HG02981 (cell line): ENCODE data around the gene DTD2.

ENCODE experiments used
- ATAC-seq: cut with Tn5 transposase; IDR thresholded peaks from one replicate; pipeline ENCODE4 v1.9.1; 2021; ENCODE audit warnings: mild to moderate bottlenecking, moderate library complexity; ENCODE audit not compliant: unreplicated experiment

Gene DTD2

DNA sequence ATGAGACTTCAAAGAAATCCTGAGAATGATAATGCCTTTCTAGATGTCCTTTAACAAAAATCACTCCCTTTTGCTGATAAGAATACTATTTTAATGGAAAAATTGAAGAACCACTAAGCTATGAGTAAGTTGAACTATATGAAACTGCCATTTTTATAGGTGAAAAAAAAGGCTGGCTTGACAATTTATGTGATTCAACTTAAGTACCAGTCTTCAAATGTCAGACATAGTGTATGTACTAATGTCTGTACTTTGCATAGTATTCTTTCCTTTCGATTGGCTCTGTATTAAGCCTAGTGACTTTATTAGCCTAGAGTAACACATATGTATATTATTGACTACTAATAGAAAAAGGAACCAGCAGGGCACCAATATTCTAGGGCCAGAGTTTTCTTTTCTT lies 48.9 kb downstream of the DTD2 start:
- no peak for ATAC-seq

DNA sequence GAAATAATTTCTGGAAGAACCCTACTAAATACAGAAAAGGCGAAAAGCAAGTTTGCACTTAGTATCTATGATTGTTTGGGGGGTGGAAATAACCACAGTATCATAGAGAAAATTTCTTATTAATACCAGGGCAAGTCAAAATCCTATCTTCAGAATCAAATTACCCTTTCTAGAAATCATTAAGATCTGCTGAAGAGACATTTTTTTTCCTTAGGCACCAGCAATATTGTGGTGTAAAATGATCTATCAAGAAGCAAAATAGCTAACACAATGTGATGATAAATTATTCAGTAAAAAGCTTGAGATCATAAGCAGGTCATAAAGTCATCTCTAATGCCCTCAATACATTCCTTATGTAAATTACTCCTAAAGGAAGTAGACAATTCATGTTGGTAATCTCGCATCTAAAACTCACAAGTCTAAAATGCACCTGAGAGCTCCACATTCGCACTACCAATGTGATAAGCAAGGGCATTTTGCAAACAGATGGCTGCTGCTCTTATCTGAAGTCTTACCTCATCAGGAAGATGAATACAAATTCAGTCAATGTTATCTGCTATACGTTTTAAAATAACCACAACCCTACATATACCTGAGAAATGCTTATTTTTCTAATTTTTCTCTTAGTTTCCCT lies 51.6 kb downstream of the DTD2 start:
- no peak for ATAC-seq

DNA sequence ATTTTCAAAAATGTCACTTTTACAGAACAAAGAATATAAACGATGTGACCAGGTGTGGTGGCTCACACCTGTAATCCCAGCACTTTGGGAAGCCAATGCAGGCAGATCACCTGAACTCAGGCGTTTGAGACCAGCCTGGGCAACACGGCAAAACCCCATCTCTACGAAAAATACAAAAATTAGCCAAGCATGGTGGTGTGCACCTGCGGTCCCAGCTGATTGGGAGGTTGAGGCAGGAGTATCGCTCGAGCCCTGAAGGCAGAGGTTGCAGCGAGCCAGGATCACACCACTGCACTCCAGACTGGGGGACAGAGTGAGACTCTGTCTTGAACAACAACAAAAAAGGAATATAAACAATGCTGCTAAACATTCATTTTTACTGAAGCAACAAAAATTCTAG lies 52.2 kb downstream of the DTD2 start:
- ATAC-seq = no peak

DNA sequence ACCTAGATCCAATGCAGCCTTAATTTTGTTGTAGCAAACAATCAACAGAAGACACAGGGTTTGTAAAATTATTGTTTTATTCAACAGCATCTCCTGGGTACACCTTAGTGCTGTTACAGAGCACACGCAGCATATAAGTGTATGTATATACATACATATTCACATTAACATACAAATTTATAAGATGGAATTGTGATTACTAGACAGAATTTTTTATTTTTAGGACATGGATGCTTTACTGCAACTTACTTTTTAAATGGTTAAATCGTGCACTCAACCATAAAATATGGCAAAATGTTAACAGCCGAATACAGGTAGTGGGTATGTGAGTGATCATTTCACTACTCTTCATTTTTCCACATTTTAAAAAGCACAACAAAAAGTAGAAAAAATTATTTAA lies 53.6 kb downstream of the DTD2 start:
- ATAC-seq = no peak

DNA sequence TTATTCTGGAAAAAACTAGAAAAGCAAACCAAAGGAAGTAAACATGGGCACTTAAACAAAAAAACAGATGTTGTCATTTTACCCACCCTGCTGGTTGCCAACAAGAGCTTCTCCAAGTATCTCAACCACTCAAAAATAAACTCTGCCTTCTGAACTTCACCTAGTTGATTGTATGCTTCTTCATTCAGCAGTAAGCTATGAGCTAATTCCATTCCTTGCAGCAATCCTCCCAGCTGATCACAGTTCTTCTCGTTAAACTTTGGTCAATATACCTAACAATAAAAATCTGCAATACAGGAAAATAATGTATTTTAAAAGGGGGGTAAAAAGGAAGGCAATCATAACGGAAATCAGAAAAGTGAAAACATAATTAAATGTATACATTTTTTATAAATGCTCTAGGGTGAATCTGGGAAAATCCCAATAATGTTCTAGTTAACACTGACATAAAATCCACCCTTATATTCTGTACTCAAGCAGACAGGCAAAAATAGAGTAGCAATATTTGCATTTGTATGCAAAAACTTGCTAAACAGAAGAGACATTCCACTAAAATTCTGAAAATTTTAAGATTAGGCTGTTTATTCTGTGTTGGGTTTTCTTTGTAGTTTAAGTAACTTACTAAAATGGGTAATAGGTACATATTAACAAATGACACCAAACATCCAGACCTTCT lies 54.4 kb downstream of the DTD2 start:
- ATAC-seq = no peak

DNA sequence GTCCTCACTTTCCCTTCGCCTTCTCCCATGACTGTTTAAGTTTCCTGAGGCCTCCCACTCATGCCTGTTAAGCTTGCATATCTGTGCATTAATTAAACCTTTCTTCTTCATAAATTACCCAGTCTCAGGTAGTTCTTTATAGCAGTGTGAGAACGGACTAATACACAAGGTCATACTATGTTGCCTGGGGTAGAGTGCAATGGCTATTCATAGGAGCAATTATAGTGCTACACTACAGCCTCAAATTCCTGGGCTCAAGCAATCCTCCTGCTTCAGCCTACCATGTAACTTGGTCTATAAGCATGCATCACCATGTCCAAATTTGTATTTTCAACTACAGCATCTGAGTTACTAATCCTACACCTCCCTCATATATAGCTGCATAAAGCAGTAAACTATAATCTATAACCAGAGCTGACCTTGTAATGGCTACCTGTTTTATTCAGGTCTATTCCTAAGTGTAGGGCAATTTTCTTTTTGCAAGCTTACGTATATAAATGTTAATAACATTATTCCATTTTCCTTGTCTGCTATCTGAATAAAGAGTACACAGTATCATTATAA lies 55.9 kb downstream of the DTD2 start:
- ATAC-seq = no peak

DNA sequence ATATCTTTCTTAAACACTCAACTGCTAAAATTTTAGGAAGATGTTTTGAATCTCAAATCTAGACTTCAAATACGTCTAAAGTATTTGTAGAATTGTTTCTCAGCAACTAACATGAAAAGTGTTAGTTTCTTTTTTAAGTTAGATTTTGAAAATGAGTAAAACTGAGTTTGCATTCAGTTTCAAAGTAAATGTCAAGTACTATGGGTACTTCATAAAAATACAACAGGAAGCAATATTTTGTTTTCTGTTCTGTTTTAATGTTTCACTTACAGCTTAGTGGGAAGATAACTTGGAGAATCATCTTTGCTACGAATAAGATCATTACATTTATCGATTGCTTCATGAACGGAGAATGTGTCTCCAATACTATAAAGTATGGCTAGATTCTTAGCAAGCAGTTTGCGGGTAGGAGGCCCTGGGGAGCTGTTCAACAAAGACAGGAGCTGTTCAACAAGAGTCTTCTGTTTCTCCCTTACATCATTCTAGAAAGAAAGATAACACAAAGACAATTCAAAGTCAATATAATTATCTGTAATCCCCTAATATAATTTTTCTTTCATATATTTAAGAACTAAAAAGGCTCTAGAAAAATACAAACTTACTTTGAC lies 57.2 kb downstream of the DTD2 start:
- no peak for ATAC-seq
